Measurements from ENCODE around the gene EHBP1L1.

DNA sequence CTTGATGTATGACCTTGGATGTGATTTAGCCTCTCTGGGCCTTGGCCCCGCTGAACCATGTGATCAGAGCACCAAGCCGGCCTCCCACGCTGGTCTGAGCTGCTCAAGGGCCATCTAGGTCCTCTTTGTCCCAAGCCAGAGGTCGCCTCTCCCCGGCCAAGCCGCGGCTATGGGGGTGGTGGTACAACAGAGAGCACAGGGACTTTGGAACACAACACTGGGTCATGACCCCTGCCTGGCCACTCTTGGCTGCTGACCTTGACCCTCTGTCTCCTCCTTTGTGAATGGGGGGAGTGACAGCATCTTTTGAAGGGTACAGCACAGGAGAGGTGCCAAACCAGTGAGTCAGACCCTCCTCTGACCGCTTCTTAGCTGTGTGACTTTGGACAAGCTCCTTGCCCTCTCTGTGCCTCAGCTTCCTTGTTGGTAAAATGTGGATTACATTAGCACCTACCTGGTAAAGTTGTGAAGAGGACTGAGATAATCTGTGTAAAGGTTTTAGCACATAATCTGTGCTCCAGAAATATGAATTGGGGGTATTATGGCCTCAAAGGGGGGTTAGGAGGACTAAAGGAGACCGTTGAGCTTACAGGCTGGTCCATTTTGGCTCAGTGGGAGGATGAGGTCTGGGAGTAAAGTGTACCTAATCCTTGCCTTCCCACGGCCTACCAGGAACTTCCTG is 46.2 kb upstream of the EHBP1L1 start:
- TF ChIP-seq, protein P1, sequence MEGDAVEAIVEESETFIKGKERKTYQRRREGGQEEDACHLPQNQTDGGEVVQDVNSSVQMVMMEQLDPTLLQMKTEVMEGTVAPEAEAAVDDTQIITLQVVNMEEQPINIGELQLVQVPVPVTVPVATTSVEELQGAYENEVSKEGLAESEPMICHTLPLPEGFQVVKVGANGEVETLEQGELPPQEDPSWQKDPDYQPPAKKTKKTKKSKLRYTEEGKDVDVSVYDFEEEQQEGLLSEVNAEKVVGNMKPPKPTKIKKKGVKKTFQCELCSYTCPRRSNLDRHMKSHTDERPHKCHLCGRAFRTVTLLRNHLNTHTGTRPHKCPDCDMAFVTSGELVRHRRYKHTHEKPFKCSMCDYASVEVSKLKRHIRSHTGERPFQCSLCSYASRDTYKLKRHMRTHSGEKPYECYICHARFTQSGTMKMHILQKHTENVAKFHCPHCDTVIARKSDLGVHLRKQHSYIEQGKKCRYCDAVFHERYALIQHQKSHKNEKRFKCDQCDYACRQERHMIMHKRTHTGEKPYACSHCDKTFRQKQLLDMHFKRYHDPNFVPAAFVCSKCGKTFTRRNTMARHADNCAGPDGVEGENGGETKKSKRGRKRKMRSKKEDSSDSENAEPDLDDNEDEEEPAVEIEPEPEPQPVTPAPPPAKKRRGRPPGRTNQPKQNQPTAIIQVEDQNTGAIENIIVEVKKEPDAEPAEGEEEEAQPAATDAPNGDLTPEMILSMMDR (IDR thresholded peaks at IDR 0.05) = no peak
- TF ChIP-seq ZFX (IDR thresholded peaks at IDR 0.05; ENCODE audit: borderline replicate concordance) = no peak
